HepG2 (cell line): Measurements from ENCODE around the gene P2RY1. TPM values are rescaled to one million over a fixed set of nuclear protein-coding genes. Genes with fewer than 3 reads are reported as not detected.

Experiments
- ATAC-seq: fragments of 200-7000 bp; cut with Tn5 transposase; 3 replicates; pipeline ENCODE4 v1.9.1; 2020; ENCODE audit warnings: mild to moderate bottlenecking, moderate library complexity
- BruUV-seq: library from RNA; stranded (reverse); fragments of 400-500 nt; replicated peaks from 2 replicates; lab custom pipeline; 2021; lab: Mats Ljungman, UMichigan
- CTCF ChIA-PET: fragments of 300-600 bp; formaldehyde crosslinking; extraction: SDS; loops from one replicate; lab custom pipeline; 2021; ENCODE audit warnings: low total read pairs, inconsistent platforms, low intra/inter-chr PET ratio; lab: Yijun Ruan, JAX
- POLR2A ChIA-PET: fragments of 350-600 bp; sonication (Branson Sonifier 250); formaldehyde crosslinking; loops from one replicate; lab custom pipeline; 2020; ENCODE audit warnings: antibody characterized with exemption, inconsistent platforms; lab: Yijun Ruan, JAX
- DNase-seq: peaks from one replicate; pipeline ENCODE4 v3.0.0-alpha.2; 2015; ENCODE audit warnings: low spot score
- FAIRE-seq: peaks from 3 replicates; lab custom pipeline; 2011; peaks lifted over from hg19 to GRCh38; lab: Jason Lieb, UNC
- H2AFZ ChIP-seq: one replicate; pipeline ENCODE4 v1.6.1; 2011; ENCODE audit warnings: low read length, inconsistent platforms
- H3K27ac ChIP-seq: fragments of 300-600 bp; 3 replicates; pipeline ENCODE4 v1.8.0; 2011; ENCODE audit warnings: mixed run types, mild to moderate bottlenecking, mixed read lengths, low read length, inconsistent platforms; ENCODE audit not compliant: insufficient read depth; ENCODE audit errors: extremely low read length
- H3K27me3 ChIP-seq, 2 experiments: fragments of 200-600 bp in 1 of 2; 2 replicates in 1 of 2; 3 replicates in 1 of 2; pipeline versions ENCODE4 v1.6.0 to v1.8.0; 2011; ENCODE audit warnings: low read length in 2 of 2, mild to moderate bottlenecking in 2 of 2, moderate library complexity in 2 of 2, inconsistent platforms in 1 of 2; ENCODE audit not compliant: insufficient read depth in 2 of 2, control insufficient read depth in 1 of 2
- H3K36me3 ChIP-seq, 2 experiments: fragments of 200-600 bp in 1 of 2; replicated peaks in 1 of 2; 2 replicates in 1 of 2; 3 replicates in 1 of 2; pipeline versions ENCODE4 v1.5.1 to v1.8.0; 2011; ENCODE audit warnings: low read length in 2 of 2, inconsistent platforms in 1 of 2; ENCODE audit not compliant: insufficient read depth in 2 of 2, control insufficient read depth in 1 of 2
- H3K4me1 ChIP-seq: 2 replicates; pipeline ENCODE4 v1.5.1; 2012; ENCODE audit warnings: low read length, inconsistent platforms; ENCODE audit not compliant: insufficient read depth
- H3K4me2 ChIP-seq: 2 replicates; pipeline ENCODE4 v1.6.0; 2011; ENCODE audit warnings: low read depth, low read length, inconsistent platforms
- H3K4me3 ChIP-seq, 3 experiments: fragments of 200-600 bp in 1 of 3; sonication (generic), shearing (Covaris generic) in 1 of 3; replicated peaks in 1 of 3; 2 replicates each; pipeline ENCODE4 v1.5.1; 2011 to 2016; ENCODE audit warnings: low read length in 3 of 3, inconsistent platforms in 2 of 3, low read depth in 2 of 3, mild to moderate bottlenecking in 2 of 3, control low read depth in 1 of 3, mixed read lengths in 1 of 3; ENCODE audit not compliant: insufficient read depth in 1 of 3
- H3K79me2 ChIP-seq: one replicate; pipeline ENCODE4 v1.6.1; 2011; ENCODE audit warnings: low read length, inconsistent platforms; ENCODE audit not compliant: insufficient read depth
- H3K9ac ChIP-seq: 2 replicates; pipeline ENCODE4 v1.6.0; 2011; ENCODE audit warnings: mild to moderate bottlenecking, low read depth, low read length, inconsistent platforms; ENCODE audit not compliant: insufficient read depth
- H3K9me3 ChIP-seq: 2 replicates; pipeline ENCODE4 v1.5.1; 2012; ENCODE audit warnings: mild to moderate bottlenecking, low read length
- H4K20me1 ChIP-seq: 2 replicates; pipeline ENCODE4 v1.6.0; 2011; ENCODE audit warnings: inconsistent platforms, mild to moderate bottlenecking, low read length, moderate library complexity; ENCODE audit not compliant: insufficient read depth
- E2F2 ChIP-seq: sonication (generic); formaldehyde crosslinking; IDR thresholded peaks from 2 replicates; pipeline ENCODE4 v1.4.0; 2020; ENCODE audit warnings: missing genetic modification reagents, borderline replicate concordance
- EP300 ChIP-seq, 3 experiments: sonication (generic) in 1 of 3; formaldehyde crosslinking in 1 of 3; IDR thresholded peaks; 2 replicates each; pipeline versions ENCODE4 v1.5.1 to v1.6.1; 2011 to 2020; ENCODE audit warnings: low read depth in 2 of 3, low read length in 2 of 3, borderline replicate concordance in 1 of 3, improper control_type of control experiment in 1 of 3, mild to moderate bottlenecking in 1 of 3, missing genetic modification reagents in 1 of 3, moderate library complexity in 1 of 3
- FOSL2 ChIP-seq: sonication (generic); formaldehyde crosslinking; IDR thresholded peaks from 2 replicates; pipeline ENCODE4 v1.4.0; 2020; ENCODE audit warnings: missing genetic modification reagents
- KDM3A ChIP-seq: IDR thresholded peaks from 2 replicates; pipeline ENCODE4 v1.6.1; 2018; ENCODE audit warnings: low read depth, missing compliant biosample characterization
- KDM5A ChIP-seq: fragments of 200-600 bp; sonication (generic); IDR thresholded peaks from 2 replicates; pipeline ENCODE4 v1.7.0; 2018; ENCODE audit warnings: antibody characterized with exemption, mild to moderate bottlenecking, low read length, borderline replicate concordance
- MZF1 ChIP-seq: sonication (generic); formaldehyde crosslinking; IDR thresholded peaks from 2 replicates; pipeline ENCODE4 v1.8.1; 2023; ENCODE audit warnings: mild to moderate bottlenecking, missing genetic modification reagents, borderline replicate concordance
- NFE2 ChIP-seq: sonication (generic); formaldehyde crosslinking; IDR thresholded peaks from 2 replicates; pipeline ENCODE4 v1.4.0; 2020; ENCODE audit warnings: missing genetic modification reagents
- NR2F1 ChIP-seq, 2 experiments: fragments of 450-650 bp in 1 of 2; formaldehyde crosslinking in 1 of 2; IDR thresholded peaks; 2 replicates each; pipeline versions ENCODE4 v1.5.0 to v1.6.1; 2016 to 2020; ENCODE audit warnings: mild to moderate bottlenecking in 1 of 2, missing compliant biosample characterization in 1 of 2, missing genetic modification reagents in 1 of 2, moderate library complexity in 1 of 2
- SMAD3 ChIP-seq: sonication (generic); formaldehyde crosslinking; IDR thresholded peaks from 2 replicates; pipeline ENCODE4 v1.4.0; 2020; ENCODE audit warnings: missing genetic modification reagents
- ZNF136 ChIP-seq: sonication (generic); formaldehyde crosslinking; IDR thresholded peaks from 2 replicates; pipeline ENCODE4 v1.8.1; 2022; ENCODE audit warnings: low read depth, mild to moderate bottlenecking, moderate library complexity, missing genetic modification reagents
- ZNF407 ChIP-seq: sonication (generic); formaldehyde crosslinking; IDR thresholded peaks from one replicate; pipeline ENCODE4 v1.5.1; 2020; ENCODE audit warnings: mild to moderate bottlenecking, missing genetic modification reagents; ENCODE audit errors: not compliant biosample characterization
- ZNF451 ChIP-seq: sonication (generic); formaldehyde crosslinking; IDR thresholded peaks from 2 replicates; pipeline ENCODE4 v1.5.0; 2020; ENCODE audit warnings: mild to moderate bottlenecking, missing genetic modification reagents
- WGBS: methylation state at CpG from one replicate; pipeline ENCODE4 v1.1.6; 2017; ENCODE audit warnings: low lambda C conversion rate; 5-methylcytosine and 5-hydroxymethylcytosine counted together
- in situ Hi-C: cut with HindIII; loops from 2 replicates; pipeline ENCODE4 v1.10.0; 2017; ENCODE audit warnings: low pct_unique_long_range_greater_than_20kb; ENCODE audit not compliant: extremely low pct_ligation_motif_present
- intact Hi-C: fragments of 100-400 bp; cut with micrococcal nuclease; formaldehyde crosslinking; loops from one replicate; pipeline ENCODE4 v1.10.0; 2022; ENCODE audit not compliant: unreplicated experiment
- polyA plus RNA-seq, 8 experiments: library from polyadenylated mRNA; depleted of rRNA in 3 of 8; stranded (reverse) in 7 of 8; unstranded in 1 of 8; fragments of >200 nt; fragmentation: Illumina TruSeq in 4 of 8; extraction: Trizol in 4 of 8; gene quantifications; 2 replicates each; pipeline versions ENCODE4 v1.2.1 to v1.2.3, GENCODE V29; 2011 to 2016; ENCODE audit warnings: low read depth in 4 of 8, missing spikeins in 1 of 8, mixed read lengths in 1 of 8; ENCODE audit not compliant: insufficient read depth in 1 of 8
- total RNA-seq, 5 experiments: library from RNA; depleted of rRNA; stranded (reverse); fragments of >200 nt; fragmentation: Illumina TruSeq; extraction: Trizol; gene quantifications; 2 replicates each; pipeline ENCODE4 v1.2.3, GENCODE V29; 2016; ENCODE audit warnings: low read depth in 1 of 5

P2RY1 gene
- total and polyA plus RNA-seq, 2 of the 13 experiments (the other 11 are each of a cell fraction or from before 2014, with no cell fraction given) = not detected

GRCh38 chr3:152834191-152834775 lies 648 bp upstream of the P2RY1 start:
- no peaks in the 10 kb centered on the region for H3K36me3 ChIP-seq
- H3K4me3 ChIP-seq = peak overlapping the region in 1 of 3 experiments; percentile 16; a peak in 1 of 6 replicates
- no peaks in the 10 kb centered on the region for H3K9me3 ChIP-seq
- H4K20me1 ChIP-seq = no peaks in the 10 kb centered on the region
- 21% methylated on average over 16 of the region's 17 CpGs for WGBS
- ChIA-PET POLR2A (no interaction called here), CTCF (no interaction called here)
- in situ Hi-C loops (no loop called here), intact Hi-C loops (no loop called here)
- H3K4me2 ChIP-seq = peak overlapping the region; percentile 47; the same call in 1 of the 2 replicates
- H3K79me2 ChIP-seq = no peaks in the 10 kb centered on the region
- no peak for TF ChIP-seq KDM3A
- TF ChIP-seq ZNF407 (CRISPR knock-in tag) = no peak
- TF ChIP-seq ZNF136 (CRISPR knock-in tag) = no peak
- no peak for TF ChIP-seq MZF1 (CRISPR knock-in tag)
- no peak for TF ChIP-seq SMAD3
- no peak for TF ChIP-seq FOSL2
- TF ChIP-seq NFE2 = no peak
- TF ChIP-seq E2F2 (CRISPR knock-in tag) = no peak
- no peak for TF ChIP-seq NR2F1 (CRISPR knock-in tag; IDR thresholded peaks at IDR 0.05)
- no peak for TF ChIP-seq KDM5A
- no peak for TF ChIP-seq EP300 (IDR thresholded peaks at IDR 0.05; ENCODE audit: low read depth in 2 of 2, low read length in 2 of 2)
- TF ChIP-seq EP300 (CRISPR knock-in tag; IDR thresholded peaks at IDR 0.05; ENCODE audit: borderline replicate concordance) = no peak
- TF ChIP-seq ZNF451 = no peak
- BruUV-seq = no TSS peak
- H3K27ac ChIP-seq = no peak overlapping the region
- no peak overlapping the region for H3K9ac ChIP-seq
- H2AFZ ChIP-seq = no peak overlapping the region
- ATAC-seq (peak; percentile 62), DNase-seq (no peak), FAIRE-seq (no peak)
- H3K27me3 ChIP-seq = no peaks in the 10 kb centered on the region
- no peaks in the 10 kb centered on the region for H3K4me1 ChIP-seq
